Stimulated activated naive B cell treated with anti-CD40 and anti-IgM and Interleukin-4, amounts not matched to agents 10 μg/mL and 1 μg/mL and 100 μg/mL, for 72 hours (primary cell): Measurements from ENCODE around the gene HABP4.
"Not testable (repeated sequence)": the region's sequence is repeated elsewhere in the genome, so short reads cannot be mapped to it uniquely, and the experiment has no call there.

Experiments
- ATAC-seq, 2 donors: fragments of 150-1000 bp; cut with Tn5 transposase; replicated peaks; 2 replicates each; pipeline ENCODE4 v1.10.0; 2021; ENCODE audit warnings: moderate library complexity in 1 of 2
- DNase-seq: peaks from one replicate; pipeline ENCODE4 v3.0.0; 2021
- H3K27ac Mint-ChIP-seq: one replicate; pipeline ENCODE4 v1.8.0; 2022; ENCODE audit warnings: mild to moderate bottlenecking, mixed read lengths
- H3K27me3 Mint-ChIP-seq, 2 donors: one replicate each; pipeline ENCODE4 v1.8.0; 2022; ENCODE audit warnings: mixed read lengths in 2 of 2
- H3K36me3 Mint-ChIP-seq, 2 donors: one replicate each; pipeline ENCODE4 v1.8.0; 2022; ENCODE audit warnings: mixed read lengths in 2 of 2, mild to moderate bottlenecking in 1 of 2
- H3K4me1 Mint-ChIP-seq, 2 donors: one replicate each; pipeline ENCODE4 v1.8.0; 2022; ENCODE audit warnings: mixed read lengths in 2 of 2, mild to moderate bottlenecking in 1 of 2
- H3K4me3 Mint-ChIP-seq, 2 donors: one replicate each; pipeline ENCODE4 v1.8.0; 2022; ENCODE audit warnings: mild to moderate bottlenecking in 2 of 2, mixed read lengths in 2 of 2, moderate library complexity in 1 of 2
- H3K9me3 Mint-ChIP-seq, 2 donors: one replicate each; pipeline ENCODE4 v1.8.0; 2022; ENCODE audit warnings: mixed read lengths in 2 of 2, mild to moderate bottlenecking in 1 of 2

The HABP4 gene

DNA sequence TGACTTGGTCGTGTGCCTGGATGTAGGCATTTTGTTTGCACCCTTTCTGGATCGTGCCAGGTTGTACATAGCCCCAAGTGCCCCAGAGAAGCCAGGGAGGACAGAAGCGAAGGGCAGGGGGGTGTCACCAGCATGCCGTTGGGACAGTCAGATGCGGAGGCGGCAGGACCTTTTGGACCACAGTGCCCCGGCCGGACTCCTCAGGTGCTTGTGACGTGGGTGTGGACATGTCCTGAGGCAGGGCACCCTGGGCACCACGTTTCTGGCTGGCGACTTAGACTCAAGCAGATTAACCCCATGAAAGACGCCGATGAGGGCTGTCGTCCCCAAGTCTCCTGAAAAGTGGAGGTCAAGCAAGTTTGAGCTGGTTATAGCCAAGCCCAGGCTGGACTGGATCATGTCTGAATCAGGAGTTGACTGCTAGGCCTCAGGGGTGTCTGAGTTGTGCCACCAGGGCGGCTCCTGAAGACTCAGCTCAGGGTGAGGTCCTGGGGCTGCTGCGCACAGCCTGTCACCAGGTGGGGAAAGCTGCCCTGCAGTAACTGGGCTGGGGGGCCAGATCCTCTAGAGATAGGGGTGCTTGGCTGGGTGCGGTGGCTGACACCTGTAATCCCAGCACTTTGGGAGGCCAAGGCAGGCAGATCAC lies 42.0 kb downstream of the HABP4 start:
- Mint-ChIP-seq H3K36me3 (peaks cover 30 to 43% of the 10 kb centered on the region in 2 donors), H3K27ac (no peak overlapping the region), H3K9me3 (no peaks in the 10 kb centered on the region), H3K27me3 (no peaks in the 10 kb centered on the region), H3K4me3 (no peak overlapping the region), H3K4me1 (no peaks in the 10 kb centered on the region)
- DNase-seq (no peak), ATAC-seq (no peak)

DNA sequence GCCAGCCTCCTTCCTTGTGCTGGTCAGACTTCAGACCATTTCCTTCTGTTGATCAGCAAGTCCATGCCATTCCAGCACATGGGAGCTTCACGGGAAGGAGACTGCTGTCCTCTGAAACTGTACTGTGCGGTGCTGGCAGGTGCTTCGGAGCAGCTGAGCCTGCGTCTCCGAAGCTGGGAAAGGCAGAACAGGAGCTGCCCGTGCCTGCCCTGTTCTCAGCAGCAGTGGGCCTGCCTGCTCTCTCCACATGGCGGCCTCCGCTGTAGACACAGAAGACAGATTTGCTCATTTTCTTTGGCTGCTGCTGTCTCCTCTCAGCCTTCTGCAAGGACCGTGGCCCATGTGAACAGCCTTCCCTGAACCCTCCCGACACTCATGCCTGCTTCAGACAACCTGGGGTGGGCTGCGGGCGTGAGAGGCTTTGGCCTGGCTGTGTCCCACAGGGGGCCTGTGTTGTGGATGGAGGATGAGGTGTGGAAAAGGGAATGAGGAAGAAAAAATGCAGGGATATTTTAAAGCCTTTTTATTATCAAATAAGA lies 43.1 kb downstream of the HABP4 start:
- ATAC-seq: no peak
- Mint-ChIP-seq H3K36me3 (peaks cover 27 to 37% of the 10 kb centered on the region in 2 donors), H3K27me3 (no peaks in the 10 kb centered on the region), H3K4me1 (no peaks in the 10 kb centered on the region), H3K9me3 (no peaks in the 10 kb centered on the region), H3K27ac (no peak overlapping the region), H3K4me3 (no peak overlapping the region)
- DNase-seq: no peak

DNA sequence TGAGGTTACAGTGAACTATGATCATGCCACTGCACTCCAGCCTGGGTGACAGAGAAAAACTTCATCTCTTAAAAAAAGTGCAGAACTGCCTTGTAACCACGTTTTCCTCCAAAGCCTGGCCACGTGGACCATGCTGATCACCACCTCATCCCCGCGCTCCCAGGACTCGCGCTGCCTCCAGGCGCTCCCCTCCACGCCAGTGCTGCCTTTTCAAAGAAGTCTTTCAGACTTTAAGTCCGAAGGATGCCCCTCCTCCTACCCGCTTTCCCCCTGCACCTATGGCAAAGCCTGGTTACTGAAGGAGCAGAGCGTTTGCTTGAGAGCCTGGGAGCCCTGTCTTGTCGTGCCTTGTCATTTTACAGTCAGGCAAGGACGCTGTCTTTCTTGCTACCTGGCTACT lies 43.8 kb downstream of the HABP4 start:
- no peak overlapping the region for H3K27ac Mint-ChIP-seq

DNA sequence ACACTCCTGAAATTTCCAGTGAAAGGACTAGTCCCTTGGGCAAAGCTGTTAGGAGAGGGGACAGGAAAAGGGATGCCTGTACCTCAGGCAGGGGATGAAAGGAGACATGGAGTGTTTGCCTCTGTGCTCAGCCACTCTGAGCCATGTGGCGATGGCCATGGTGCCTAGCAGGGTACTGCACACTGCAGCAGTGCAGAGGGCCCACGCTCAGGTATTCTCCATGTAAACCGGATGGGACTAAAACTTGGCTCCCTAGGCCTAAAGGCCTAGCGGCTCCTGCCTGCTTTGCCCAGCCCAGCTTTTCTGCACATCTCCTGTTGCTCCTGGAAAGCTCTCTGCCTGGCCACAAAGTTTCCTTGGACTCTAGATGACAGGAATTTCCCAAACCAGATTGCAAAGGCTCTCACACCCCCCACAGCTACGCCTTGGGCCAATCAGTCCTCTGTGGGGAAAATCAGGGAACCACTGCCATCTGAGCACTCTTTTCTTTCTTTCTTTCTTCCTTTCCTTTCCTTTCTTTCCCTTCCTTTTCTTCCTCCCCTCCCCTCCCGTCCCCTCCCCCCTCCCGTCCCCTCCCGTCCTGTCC lies 44.3 kb downstream of the HABP4 start:
- H3K4me3 Mint-ChIP-seq: no peak overlapping the region
- DNase-seq: no peak
- peaks cover 15 to 25% of the 10 kb centered on the region in 2 donors for H3K36me3 Mint-ChIP-seq
- ATAC-seq: no peak
- no peaks in the 10 kb centered on the region for H3K9me3 Mint-ChIP-seq
- H3K27me3 Mint-ChIP-seq: no peaks in the 10 kb centered on the region
- no peaks in the 10 kb centered on the region for H3K4me1 Mint-ChIP-seq
- no peak overlapping the region for H3K27ac Mint-ChIP-seq

More for the DNA sequence above, 43.8 kb downstream of the HABP4 start:
- Mint-ChIP-seq H3K27me3 (no peaks in the 10 kb centered on the region), H3K4me3 (no peak overlapping the region), H3K9me3 (no peaks in the 10 kb centered on the region), H3K36me3 (peaks cover 20 to 30% of the 10 kb centered on the region in 2 donors), H3K4me1 (no peaks in the 10 kb centered on the region)
- DNase-seq (no peak), ATAC-seq (no peak)

- no peak for ATAC-seq
- H3K27me3 Mint-ChIP-seq: no peaks in the 10 kb centered on the region
- peaks cover 6 to 16% of the 10 kb centered on the region in 2 donors for H3K36me3 Mint-ChIP-seq
- no peak overlapping the region for H3K27ac Mint-ChIP-seq
- no peaks in the 10 kb centered on the region for H3K9me3 Mint-ChIP-seq
- no peak overlapping the region for H3K4me3 Mint-ChIP-seq
- no peaks in the 10 kb centered on the region for H3K4me1 Mint-ChIP-seq
- no peak for DNase-seq
Measured at GRCh38 chr9:96495341-96495740, 45.4 kb downstream of the HABP4 start.

- no peak for DNase-seq
- H3K9me3 Mint-ChIP-seq: no peaks in the 10 kb centered on the region
- H3K4me1 Mint-ChIP-seq: no peaks in the 10 kb centered on the region
- no peak overlapping the region for H3K27ac Mint-ChIP-seq
- ATAC-seq: no peak
- H3K4me3 Mint-ChIP-seq: no peak overlapping the region
- H3K36me3 Mint-ChIP-seq: peaks cover 5 to 9% of the 10 kb centered on the region in 2 donors
- H3K27me3 Mint-ChIP-seq: no peaks in the 10 kb centered on the region
Measured at GRCh38 chr9:96496368-96497116, 46.6 kb downstream of the HABP4 start.

GRCh38 chr9:96497117-96497399 lies 47.1 kb downstream of the HABP4 start:
- no peaks in the 10 kb centered on the region for H3K4me1 Mint-ChIP-seq
- DNase-seq (no peak), ATAC-seq (no peak)
- H3K36me3 Mint-ChIP-seq: peaks cover 1 to 5% of the 10 kb centered on the region in 2 donors
- H3K4me3 Mint-ChIP-seq: no peak overlapping the region
- no peaks in the 10 kb centered on the region for H3K27me3 Mint-ChIP-seq
- H3K27ac Mint-ChIP-seq: no peak overlapping the region
- no peaks in the 10 kb centered on the region for H3K9me3 Mint-ChIP-seq

- Mint-ChIP-seq H3K36me3 (peaks cover 1 to 5% of the 10 kb centered on the region in 2 donors), H3K27me3 (peaks cover 0 to 5% of the 10 kb centered on the region in 2 donors)
- no peak for ATAC-seq
Measured at GRCh38 chr9:96498796-96499195, 48.8 kb downstream of the HABP4 start.

GRCh38 chr9:96499257-96499656 lies 49.3 kb downstream of the HABP4 start:
- Mint-ChIP-seq H3K4me3 (no peak overlapping the region), H3K9me3 (no peaks in the 10 kb centered on the region), H3K4me1 (no peaks in the 10 kb centered on the region), H3K36me3 (peaks cover 1 to 5% of the 10 kb centered on the region in 2 donors), H3K27ac (no peak overlapping the region), H3K27me3 (peaks cover 0 to 5% of the 10 kb centered on the region in 2 donors)
- DNase-seq (no peak), ATAC-seq (no peak)

More at GRCh38 chr9:96498796-96499195, 48.8 kb downstream of the HABP4 start:
- no peaks in the 10 kb centered on the region for H3K4me1 Mint-ChIP-seq
- no peak for DNase-seq
- no peak overlapping the region for H3K27ac Mint-ChIP-seq
- no peak overlapping the region for H3K4me3 Mint-ChIP-seq
- H3K9me3 Mint-ChIP-seq: no peaks in the 10 kb centered on the region

DNA sequence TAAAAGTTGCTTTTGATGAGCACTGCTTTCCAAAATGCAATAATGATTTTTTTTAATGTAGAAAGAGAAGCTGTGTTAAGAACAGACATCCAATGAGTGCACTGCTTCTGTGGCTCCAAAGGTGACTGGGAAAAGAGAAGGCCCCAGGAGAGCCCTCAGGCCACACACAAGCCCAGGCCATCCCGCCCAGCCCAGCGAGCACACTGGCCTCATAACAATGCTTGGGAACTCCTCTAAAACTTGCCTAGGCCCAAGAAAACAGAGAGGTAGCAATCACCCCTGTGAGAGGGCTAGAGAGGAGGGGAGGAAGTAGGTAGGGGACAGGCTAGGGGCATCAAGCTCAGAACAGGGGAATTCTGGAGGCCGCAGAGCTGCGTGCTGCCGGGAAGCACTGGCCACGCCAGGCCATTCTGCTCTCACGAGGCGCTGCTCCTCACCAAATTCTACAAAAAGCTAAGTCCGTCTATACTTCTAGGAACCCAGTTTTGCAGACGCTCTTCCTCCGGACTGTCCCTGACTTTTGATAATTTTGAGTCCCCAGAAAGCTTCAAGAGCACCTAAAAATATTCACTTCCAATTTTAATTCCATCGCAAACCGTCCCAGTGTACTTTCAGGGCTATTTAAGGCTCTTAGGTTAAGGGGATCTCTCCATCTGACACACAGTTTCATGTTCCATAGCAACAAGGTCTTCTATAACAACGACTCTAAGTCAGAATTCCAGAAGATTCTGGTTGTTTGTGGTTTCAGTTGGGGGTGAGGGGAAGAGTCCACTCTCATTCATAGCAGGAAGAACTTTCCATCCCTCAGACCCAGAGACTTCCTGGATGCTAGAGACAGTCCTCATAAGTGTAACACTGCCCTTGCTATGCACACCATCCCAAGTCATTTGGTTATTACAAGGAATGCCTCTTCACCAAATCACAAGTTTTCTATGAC lies 51.0 kb downstream of the HABP4 start:
- no peaks in the 10 kb centered on the region for H3K4me1 Mint-ChIP-seq
- peaks cover 0 to 5% of the 10 kb centered on the region in 2 donors for H3K27me3 Mint-ChIP-seq
- no peak for DNase-seq

DNA sequence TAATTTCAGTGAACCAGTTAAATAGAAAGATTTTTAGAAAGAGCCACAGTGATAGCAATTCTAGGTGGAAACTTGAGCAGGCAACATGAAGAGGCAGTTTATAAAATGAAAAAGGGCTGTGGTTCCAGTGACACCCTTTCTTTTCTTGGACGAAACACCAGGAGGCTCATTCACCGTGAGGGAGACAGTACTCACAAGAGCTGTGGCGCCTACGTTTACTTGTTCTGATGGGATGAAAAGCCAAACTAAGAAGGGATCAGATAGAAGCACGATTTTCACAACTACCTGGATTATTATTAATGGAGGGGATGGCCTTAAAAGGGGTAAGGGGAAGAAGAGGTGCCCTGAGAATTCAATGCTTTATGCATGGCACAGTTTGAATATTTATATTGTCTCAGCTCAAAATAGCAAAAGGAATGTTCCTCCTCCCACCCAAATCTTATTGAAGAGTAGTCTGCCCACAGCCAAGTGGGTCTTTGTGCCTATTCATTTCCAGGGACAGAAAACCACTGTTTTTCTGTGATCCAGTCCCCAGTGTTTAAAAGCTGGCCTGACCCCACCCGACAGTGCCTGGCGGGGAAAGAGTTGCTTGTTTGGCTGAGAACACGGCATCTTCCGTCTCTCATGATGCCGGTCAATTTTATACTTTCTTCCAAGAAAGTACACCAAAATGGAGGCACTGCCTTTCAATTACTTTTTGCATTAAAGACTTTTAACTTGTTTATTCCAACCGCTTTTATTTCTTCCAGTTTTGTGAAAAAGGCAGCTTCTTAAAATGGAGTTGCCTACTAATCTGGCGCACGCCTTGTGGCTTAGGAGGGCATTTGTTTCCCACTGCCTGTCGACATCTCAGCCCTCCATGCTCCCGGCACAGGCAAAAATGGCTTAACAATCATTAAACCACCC lies 51.9 kb downstream of the HABP4 start:
- ATAC-seq (no peak), DNase-seq (no peak)
- Mint-ChIP-seq H3K36me3 (no peaks in the 10 kb centered on the region), H3K4me1 (no peaks in the 10 kb centered on the region), H3K4me3 (no peak overlapping the region), H3K27ac (no peak overlapping the region), H3K9me3 (no peaks in the 10 kb centered on the region), H3K27me3 (peaks cover 0 to 5% of the 10 kb centered on the region in 2 donors)

More for the DNA sequence above, 51.0 kb downstream of the HABP4 start:
- no peak for ATAC-seq
- no peak overlapping the region for H3K4me3 Mint-ChIP-seq
- no peaks in the 10 kb centered on the region for H3K9me3 Mint-ChIP-seq
- H3K27ac Mint-ChIP-seq: no peak overlapping the region
- H3K36me3 Mint-ChIP-seq: peaks cover 0 to 1% of the 10 kb centered on the region in 2 donors

DNA sequence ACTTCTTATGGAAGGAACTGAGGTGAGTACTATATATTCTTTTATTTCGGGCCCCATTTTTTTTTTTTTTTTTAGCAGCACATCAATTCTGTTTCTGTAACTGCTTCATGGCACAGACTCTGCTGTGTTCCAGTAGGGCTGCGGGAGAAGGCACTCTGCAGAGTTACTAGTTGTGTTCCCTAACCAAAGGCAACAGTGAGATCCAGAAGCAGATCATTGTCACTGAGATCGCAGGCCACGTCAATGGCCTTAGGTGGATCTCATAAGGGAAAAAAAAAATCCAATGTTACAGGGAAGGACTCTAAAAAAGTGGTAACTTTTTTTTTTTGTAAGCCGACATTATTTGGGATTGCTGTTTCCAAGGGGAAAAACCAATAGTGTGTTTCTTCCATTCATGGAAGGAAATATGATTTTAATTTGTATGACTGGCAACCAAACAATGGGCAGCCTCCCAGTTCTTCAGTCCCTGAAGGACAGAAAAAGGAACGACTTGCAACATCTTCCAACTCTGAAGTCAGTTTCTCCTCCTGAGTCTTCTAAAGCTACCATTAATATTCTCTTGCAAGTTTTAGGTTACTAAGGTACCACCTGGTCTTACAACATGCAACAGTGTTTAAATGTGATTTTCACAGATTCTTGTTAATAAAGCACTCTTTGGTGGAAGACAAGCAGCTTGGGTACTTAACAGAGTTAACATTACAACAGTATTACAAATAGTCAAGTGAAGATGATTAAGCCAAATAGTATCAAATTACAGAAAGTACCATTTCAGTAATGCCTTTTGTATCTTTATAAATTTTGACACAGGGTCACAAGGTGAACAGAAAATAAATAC lies 52.8 kb downstream of the HABP4 start:
- Mint-ChIP-seq H3K27me3 (peaks cover 0 to 5% of the 10 kb centered on the region in 2 donors), H3K4me1 (no peaks in the 10 kb centered on the region), H3K27ac (no peak overlapping the region), H3K9me3 (no peaks in the 10 kb centered on the region), H3K36me3 (no peaks in the 10 kb centered on the region), H3K4me3 (no peak overlapping the region)
- DNase-seq (no peak), ATAC-seq (no peak)

GRCh38 chr9:96503374-96503748 lies 53.4 kb downstream of the HABP4 start:
- not testable (repeated sequence) for H3K36me3 Mint-ChIP-seq, DNase-seq, ATAC-seq, H3K27ac Mint-ChIP-seq, H3K4me3 Mint-ChIP-seq, H3K27me3 Mint-ChIP-seq, H3K4me1 Mint-ChIP-seq, H3K9me3 Mint-ChIP-seq
